GM12864 (cell line): ENCODE results near the gene STX8.

Experiments used
- DNase-seq: peaks from one replicate; pipeline ENCODE4 v3.0.0-alpha.2; 2011; ENCODE audit warnings: low read depth
- H3K4me3 ChIP-seq: 2 replicates; pipeline ENCODE4 v1.5.1; 2011; ENCODE audit warnings: mild to moderate bottlenecking, low read depth, low read length, control low read depth
- TF ChIP-seq, protein P1 (sequence below): IDR thresholded peaks from 2 replicates; pipeline ENCODE4 v1.5.1; 2011; ENCODE audit warnings: low read depth, mild to moderate bottlenecking, moderate library complexity, low read length, control low read depth, inconsistent platforms; ENCODE audit errors: missing control alignments

Gene STX8

DNA sequence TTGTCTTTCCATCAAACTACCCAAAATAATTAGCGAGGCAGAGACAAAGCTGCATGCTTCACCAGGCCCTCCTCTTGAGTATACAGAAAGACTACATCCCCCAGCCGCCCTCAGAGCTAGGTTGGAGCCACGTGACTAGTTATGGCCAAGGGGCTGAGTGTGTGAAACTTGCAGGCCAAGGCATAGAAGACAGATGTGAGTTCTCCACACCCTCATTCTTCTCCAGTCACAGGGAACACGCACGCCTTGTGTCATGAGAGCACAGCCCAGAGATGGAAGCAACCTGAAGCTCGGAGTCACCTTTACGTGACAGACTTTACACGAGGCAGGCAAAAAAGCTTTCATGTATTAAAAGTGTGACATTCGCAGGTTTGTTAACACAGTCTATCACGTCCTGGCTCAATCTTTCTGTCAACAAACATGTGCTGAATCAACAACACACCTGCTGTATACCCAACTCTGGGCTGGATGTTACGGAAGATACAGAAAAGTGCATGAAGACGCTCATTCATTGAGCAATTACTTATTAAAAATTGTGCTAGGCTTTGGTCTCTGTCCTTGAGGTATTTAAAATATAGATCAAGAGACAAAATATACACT is 38.3 kb downstream of the STX8 start:
- TF ChIP-seq, protein P1, sequence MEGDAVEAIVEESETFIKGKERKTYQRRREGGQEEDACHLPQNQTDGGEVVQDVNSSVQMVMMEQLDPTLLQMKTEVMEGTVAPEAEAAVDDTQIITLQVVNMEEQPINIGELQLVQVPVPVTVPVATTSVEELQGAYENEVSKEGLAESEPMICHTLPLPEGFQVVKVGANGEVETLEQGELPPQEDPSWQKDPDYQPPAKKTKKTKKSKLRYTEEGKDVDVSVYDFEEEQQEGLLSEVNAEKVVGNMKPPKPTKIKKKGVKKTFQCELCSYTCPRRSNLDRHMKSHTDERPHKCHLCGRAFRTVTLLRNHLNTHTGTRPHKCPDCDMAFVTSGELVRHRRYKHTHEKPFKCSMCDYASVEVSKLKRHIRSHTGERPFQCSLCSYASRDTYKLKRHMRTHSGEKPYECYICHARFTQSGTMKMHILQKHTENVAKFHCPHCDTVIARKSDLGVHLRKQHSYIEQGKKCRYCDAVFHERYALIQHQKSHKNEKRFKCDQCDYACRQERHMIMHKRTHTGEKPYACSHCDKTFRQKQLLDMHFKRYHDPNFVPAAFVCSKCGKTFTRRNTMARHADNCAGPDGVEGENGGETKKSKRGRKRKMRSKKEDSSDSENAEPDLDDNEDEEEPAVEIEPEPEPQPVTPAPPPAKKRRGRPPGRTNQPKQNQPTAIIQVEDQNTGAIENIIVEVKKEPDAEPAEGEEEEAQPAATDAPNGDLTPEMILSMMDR: no peak
- H3K4me3 ChIP-seq: no peak overlapping the region
- DNase-seq: no peak

DNA sequence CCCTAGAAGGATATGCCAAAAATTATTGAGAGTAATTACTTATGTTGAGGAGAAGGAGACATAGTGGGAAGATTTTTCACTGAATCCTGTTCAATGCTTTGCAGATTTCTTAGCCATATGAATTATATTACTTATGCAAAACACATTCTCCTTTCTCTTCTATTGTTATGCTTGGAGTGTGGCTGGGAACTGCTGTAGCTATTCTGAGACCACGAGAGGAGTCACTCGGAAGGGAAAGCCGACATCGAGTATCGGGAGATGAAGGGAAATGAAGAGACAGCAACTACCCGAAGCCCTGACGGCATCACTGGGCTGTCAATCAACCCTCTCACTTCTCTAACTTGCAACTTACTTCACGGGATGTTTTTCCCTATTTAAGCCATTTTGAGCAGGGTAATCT is 39.6 kb downstream of the STX8 start:
- DNase-seq: no peak
- TF ChIP-seq, protein P1: no peak
- H3K4me3 ChIP-seq: no peak overlapping the region

DNA sequence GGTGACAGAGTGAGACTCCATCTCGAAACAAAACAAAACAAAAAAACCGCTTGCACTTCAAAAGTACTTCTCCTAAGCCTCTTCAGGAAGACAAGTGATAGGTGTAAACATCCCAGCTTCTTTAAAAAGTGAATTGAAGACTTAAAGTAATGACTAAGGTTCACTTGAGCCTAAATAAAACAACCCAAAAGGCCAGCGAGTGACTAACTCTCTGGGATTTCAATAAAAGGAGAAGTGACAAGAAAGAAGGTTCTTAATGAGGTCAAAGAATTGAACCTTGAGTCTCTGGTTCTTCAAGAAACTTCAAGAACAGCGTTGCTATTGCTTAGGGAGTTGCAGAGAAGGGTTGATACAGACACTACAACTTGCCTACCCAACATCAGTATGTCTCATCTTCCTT is 42.2 kb downstream of the STX8 start:
- no peak for DNase-seq
- H3K4me3 ChIP-seq: no peak overlapping the region
- TF ChIP-seq, protein P1: no peak

DNA sequence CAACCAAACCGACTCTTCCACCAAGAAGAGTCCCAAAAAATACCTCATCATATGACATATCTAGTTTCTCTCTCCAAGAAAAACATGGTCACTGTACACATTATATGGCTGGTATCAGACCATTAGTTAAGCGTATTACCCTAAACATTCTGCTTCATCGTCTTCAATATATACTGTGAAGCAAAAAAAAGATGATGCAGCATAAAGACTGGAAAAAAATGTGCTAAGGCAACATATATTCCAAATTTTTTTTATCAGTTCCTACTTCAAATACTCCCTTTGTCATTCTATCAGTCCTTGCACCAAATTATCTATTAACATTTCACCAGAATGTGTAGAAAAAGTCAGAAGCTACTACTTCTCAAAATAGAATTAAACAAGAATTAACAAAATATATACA is 42.9 kb downstream of the STX8 start:
- no peak overlapping the region for H3K4me3 ChIP-seq
- TF ChIP-seq, protein P1: no peak
- DNase-seq: no peak

DNA sequence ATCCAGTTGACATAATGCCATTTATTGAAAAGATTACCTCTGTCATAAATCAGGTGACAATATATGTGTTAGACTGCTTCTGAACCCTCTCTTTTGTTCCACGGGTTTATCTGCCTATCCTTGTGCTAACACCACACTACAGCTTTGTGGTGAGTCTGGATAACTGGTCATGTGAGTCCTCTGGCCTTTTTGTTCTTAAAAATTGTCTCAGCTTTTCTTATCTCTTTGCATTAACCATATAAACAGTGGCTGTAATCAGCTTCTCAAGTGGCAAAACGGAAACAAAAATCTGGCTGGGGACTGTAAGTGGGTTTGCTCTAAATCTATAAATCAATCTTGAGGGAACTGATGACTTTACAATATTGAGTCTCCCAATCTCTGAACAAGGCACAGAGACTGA is 44.6 kb downstream of the STX8 start:
- no peak overlapping the region for H3K4me3 ChIP-seq
- TF ChIP-seq, protein P1: no peak
- no peak for DNase-seq

DNA sequence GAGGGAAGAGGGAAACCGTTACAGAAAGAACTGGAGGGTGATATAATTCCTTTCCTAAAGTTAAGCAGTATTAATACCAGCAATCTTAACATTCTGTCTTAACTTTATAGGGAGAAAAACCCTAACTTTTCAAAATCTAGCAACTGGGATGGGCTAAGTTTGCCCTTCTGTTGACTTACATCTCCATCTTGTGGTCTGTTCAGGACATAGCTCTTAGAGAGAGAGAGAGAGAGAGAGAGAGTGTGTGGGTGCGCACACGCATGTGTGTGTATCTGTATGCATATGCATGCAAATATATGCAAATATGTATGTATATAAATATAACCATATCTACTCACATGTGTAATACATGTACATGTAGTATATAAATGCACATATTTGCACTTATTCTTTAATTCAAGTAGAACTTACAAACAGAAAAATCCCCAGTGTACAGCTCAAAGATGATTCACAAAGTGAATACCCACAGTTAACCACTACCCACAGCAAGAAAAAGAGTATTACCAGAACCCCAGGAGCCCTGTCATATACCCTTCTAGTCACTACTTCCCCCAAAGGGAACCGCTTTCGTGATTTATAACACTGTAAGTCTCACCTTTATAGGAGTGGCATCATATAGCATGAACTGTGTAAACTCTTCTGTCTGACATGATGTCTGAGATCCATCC is 46.5 kb downstream of the STX8 start:
- TF ChIP-seq, protein P1: peak; percentile 46
- DNase-seq: no peak
- H3K4me3 ChIP-seq: no peak overlapping the region

DNA sequence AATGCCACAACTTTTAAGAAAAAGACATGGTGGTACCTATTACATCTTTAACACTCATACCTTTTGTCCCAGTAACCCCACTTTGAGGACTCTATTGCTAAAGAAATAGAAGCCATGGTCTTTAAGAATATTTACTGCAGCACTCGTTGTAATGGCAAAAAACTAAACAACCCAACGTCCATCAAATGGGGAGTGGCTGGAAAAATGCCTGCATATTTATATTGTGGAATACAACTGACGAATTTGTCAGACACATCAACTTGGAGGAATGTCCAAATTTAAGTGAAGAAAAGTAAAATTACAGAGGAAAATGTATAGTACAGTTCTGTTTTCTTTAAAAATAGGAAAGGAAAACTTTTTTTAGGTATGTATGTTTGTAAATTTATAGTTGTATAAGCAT is 47.8 kb downstream of the STX8 start:
- DNase-seq: no peak
- H3K4me3 ChIP-seq: no peak overlapping the region
- TF ChIP-seq, protein P1: no peak
